ENCODE results near the gene DNMT3B. TPM values are rescaled to one million over a fixed set of nuclear protein-coding genes. Genes with fewer than 3 reads are reported as not detected.

DNMT3B gene
- total and polyA plus RNA-seq, 9 of the 15 experiments (the other 6 are each of a cell fraction or from before 2014, with no cell fraction given), result 9.3 to 74.8 (median 49.1) TPM

DNA sequence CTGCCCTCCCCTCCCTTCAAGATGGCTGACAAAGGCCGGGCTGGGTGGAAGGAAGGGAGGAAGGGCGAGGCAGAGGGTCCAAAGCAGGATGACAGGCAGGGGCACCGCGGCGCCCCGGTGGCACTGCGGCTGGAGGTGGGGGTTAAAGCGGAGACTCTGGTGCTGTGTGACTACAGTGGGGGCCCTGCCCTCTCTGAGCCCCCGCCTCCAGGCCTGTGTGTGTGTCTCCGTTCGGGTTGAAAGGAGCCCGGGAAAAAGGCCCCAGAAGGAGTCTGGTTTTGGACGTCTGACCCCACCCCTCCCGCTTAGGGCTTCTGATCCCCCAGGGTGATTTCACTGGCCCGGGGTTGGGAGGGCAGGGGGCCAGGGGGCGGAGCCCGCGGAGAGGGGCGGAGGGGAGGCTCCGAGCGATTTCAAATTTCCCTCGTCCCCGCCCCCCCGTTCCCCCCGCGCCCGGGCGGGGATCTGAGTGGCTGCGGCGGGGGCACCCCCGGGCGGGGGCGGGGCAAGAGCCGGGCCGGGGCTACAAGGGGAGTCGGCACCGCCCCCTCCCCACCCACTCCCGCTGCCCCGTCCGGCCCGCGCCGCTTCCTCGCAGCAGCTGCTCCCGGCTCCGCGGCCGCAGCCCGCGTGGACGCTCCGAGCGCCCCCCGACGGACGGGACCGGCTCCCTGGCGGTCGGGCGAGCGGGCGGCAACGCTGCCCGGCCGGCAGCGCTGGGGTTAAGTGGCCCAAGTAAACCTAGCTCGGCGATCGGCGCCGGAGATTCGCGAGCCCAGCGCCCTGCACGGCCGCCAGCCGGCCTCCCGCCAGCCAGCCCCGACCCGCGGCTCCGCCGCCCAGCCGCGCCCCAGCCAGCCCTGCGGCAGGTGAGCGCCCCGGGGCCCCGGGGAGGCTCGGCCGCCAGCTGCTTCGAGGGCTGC, at the start of gene DNMT3B (continued):
- TF ChIP-seq MEIS2 (IDR thresholded peaks at IDR 0.05; ENCODE audit: partially characterized antibody) (peak; percentile 6), DMBX1 (CRISPR knock-in tag; IDR thresholded peaks at IDR 0.05; ENCODE audit: borderline replicate concordance) (peak; percentile 42; the same call in 1 of the 2 replicates), THRAP3 (IDR thresholded peaks at IDR 0.05; ENCODE audit: borderline replicate concordance) (no peak), XRCC3 (IDR thresholded peaks at IDR 0.05) (no peak), SOX6 (IDR thresholded peaks at IDR 0.05) (peak; percentile 66), CREM (IDR thresholded peaks at IDR 0.05; ENCODE audit: low read depth) (peak; percentile 52; the same call in 1 of the 2 replicates), ESRRA (IDR thresholded peaks at IDR 0.05; ENCODE audit: borderline replicate concordance, low read depth) (peak; percentile 43; the same call in 1 of the 2 replicates), DDX20 (tag; IDR thresholded peaks at IDR 0.05; ENCODE audit: low read depth) (no peak), MCM7 (IDR thresholded peaks at IDR 0.05) (no peak), HCFC1 (IDR thresholded peaks at IDR 0.05; ENCODE audit: low read depth, low read length) (peak; percentile 64; the same call in 1 of the 2 replicates), POLR2H (tag; IDR thresholded peaks at IDR 0.05; ENCODE audit: low read depth) (peak; percentile 74; the same call in 1 of the 2 replicates), SAP30 (IDR thresholded peaks at IDR 0.05; ENCODE audit: borderline replicate concordance, insufficient read depth, low read depth, low read length, poor library complexity, severe bottlenecking) (peak; percentile 72), FOXM1 (IDR thresholded peaks at IDR 0.05; ENCODE audit: low read depth) (no peak), FOXM1 (CRISPR knock-in tag; IDR thresholded peaks at IDR 0.05; ENCODE audit: low read depth) (no peak), KHSRP (IDR thresholded peaks at IDR 0.05) (no peak), ELF4 (CRISPR knock-in tag; IDR thresholded peaks at IDR 0.05) (no peak), SMARCE1 (IDR thresholded peaks at IDR 0.05) (0 out of 2 replicates have a peak, but pooled peaks have one; percentile 29), DNMT1 (IDR thresholded peaks at IDR 0.05) (no peak), MEF2D (tag; conservative IDR thresholded peaks at IDR 0.05; ENCODE audit: low read depth) (0 out of 2 replicates have a peak, but pooled peaks have one; percentile 52), FOXP1 (CRISPR knock-in tag; IDR thresholded peaks at IDR 0.05) (0 out of 2 replicates have a peak, but pooled peaks have one; percentile 28), KDM5B (IDR thresholded peaks at IDR 0.05; ENCODE audit: insufficient replicate concordance, low read depth, low read length) (peak; percentile 32), STAT5B (CRISPR knock-in tag; IDR thresholded peaks at IDR 0.05) (no peak), SMARCA5 (IDR thresholded peaks at IDR 0.05) (peak; percentile 95), FIP1L1 (IDR thresholded peaks at IDR 0.05; ENCODE audit: low read depth, low read length, poor library complexity, severe bottlenecking) (no peak), HMG20A (CRISPR knock-in tag; conservative IDR thresholded peaks at IDR 0.05) (no peak), HLTF (IDR thresholded peaks at IDR 0.05) (0 out of 2 replicates have a peak, but pooled peaks have one; percentile 52), KLF6 (CRISPR knock-in tag; IDR thresholded peaks at IDR 0.05; ENCODE audit: borderline replicate concordance) (no peak), ESRRB (CRISPR knock-in tag; IDR thresholded peaks at IDR 0.05; ENCODE audit: borderline replicate concordance) (no peak), PRPF4 (IDR thresholded peaks at IDR 0.05; ENCODE audit: insufficient read depth, low read depth, low read length, poor library complexity, severe bottlenecking) (no peak)
- TF ChIP-seq, protein P1, sequence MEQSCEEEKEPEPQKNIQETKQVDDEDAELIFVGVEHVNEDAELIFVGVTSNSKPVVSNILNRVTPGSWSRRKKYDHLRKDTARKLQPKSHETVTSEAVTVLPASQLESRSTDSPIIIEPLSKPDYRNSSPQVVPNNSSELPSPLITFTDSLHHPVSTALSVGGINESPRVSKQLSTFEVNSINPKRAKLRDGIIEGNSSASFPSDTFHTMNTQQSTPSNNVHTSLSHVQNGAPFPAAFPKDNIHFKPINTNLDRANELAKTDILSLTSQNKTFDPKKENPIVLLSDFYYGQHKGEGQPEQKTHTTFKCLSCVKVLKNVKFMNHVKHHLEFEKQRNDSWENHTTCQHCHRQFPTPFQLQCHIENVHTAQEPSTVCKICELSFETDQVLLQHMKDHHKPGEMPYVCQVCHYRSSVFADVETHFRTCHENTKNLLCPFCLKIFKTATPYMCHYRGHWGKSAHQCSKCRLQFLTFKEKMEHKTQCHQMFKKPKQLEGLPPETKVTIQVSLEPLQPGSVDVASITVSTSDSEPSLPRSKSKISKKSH (CRISPR knock-in tag; IDR thresholded peaks at IDR 0.05), result no peak

All from K562 (cell line).